GM21576 (cell line): ENCODE results near the gene ACD.
"Not testable (repeated sequence)": the region's sequence is repeated elsewhere in the genome, so short reads cannot be mapped to it uniquely, and the experiment has no call there.

Experiments used
- ATAC-seq: cut with Tn5 transposase; IDR thresholded peaks from one replicate; pipeline ENCODE4 v1.9.1; 2021; ENCODE audit warnings: mild to moderate bottlenecking, moderate library complexity; ENCODE audit not compliant: unreplicated experiment

ACD gene

DNA sequence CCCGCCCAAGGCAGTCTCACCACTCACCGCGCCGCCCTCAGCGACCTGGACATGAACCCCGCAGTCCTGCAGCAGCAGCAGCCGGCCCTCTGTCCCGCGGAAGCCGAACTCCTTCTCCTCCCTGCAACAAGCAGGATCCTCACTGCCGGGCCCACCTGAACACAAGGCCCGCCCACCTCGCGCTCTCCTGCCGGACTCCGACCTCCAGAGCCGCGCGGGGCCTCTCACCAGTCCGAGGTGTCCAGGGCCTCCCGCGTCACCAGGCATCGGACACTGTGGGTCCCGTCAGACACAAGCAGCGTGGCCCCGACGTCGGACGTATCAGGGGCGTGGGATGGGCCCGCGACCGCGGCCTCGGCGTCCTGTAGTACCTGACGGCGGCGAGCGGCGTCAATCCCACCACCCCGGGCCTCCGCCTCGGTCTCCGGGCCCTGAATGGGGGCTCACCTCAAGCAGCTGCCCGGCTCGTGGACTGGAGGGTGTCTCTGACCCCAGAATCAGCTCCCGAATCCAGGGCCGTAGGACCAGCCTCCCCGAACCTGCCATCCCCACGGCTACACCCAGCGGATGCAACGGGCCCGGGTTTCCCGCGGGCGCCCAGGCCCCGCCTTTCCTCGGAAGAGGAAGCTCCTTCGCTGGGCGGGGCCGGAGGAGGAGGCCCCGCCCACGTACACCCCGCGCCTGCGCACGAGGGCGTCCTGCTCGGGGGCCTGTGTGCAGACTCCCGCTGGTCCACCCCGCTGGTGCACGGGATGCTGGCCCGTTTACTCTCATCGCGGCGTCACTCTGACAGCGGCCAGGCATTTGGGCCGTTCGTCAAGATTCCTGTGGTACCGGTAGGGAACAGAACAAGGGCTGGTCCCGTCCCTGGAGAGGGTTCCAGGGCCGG is at the start of gene ACD:
Gene ACD (minus strand): TSS at position 586 of the 889 bp plus-strand sequence. CDS start 40 bp downstream, at position 546.
- peak; percentile 47 for ATAC-seq

DNA sequence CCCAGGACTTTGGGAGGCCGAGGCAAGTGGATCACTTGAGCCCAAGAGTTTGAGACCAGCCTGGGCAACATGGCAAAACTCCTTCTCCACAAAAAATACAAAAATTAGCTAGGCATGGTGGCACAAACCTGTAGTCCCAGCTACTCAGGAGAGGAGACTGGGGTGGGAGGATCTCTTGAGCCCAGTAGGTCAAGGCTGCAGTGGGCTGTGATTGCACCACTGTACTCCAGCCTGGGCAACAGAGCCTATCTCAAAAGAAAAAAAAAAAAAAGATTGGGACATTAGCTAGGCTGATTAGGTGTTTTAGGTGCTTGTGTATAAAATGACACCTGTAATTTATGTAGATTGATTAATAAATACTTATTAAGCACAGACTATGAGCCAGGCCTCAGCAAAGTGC is 49.0 kb upstream of the ACD start:
- ATAC-seq: no peak

DNA sequence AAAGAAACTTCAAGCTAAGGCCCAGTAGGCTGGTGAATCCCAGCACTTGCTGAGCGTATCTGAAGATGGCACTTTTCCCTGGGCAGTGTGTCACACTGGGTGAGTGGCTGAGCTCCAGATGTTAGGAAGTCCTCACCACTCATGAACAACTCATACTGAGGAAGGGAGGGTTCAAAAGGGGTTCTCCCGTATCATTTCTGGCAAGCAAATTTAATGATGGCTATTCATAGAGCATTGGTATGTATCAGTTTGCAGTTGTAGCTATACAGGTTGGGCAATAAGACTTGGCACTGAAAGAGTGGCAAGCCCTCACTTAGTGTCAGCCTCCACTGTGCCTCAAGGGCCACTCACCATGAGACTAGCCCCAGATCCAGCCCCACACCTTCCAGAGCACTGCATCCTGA is 48.3 kb upstream of the ACD start:
- no peak for ATAC-seq

DNA sequence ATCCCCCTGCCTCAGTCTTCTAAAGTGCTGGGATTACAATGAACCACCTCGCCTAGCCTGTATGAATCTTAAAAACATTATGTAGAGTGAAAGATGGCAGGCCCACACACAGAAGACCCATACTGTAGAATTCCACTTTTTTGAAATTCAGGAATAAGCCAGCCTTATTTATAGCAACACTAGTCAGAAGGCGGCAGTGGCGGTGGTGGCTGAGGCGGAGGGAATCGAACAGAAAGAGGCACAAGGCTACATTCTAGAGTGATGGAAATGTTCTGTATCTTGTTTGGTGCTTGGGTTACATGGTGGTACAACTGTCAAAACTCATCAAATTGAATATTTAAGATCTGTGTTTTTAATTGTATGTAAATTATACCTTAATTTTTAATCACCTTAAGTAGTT is 47.7 kb upstream of the ACD start:
- ATAC-seq: no peak

DNA sequence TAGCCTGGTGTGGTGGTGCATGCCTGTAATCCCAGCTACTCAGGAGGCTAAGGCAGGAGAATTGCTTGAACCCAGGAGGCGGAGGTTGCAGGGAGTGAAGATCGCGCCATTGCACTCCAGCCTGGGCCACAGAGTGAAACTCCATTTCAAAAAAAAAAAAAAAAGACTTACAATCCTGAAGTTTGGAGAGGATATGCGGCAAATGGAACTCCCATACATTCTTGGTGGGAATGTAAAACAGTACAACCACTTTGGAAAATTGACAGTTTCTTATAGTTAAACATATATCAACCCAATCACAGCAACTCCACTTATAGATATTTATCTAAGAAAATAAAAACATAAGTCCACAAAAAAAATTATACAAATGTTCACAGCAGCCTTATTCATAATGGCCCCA is 47.1 kb upstream of the ACD start:
- no peak for ATAC-seq

DNA sequence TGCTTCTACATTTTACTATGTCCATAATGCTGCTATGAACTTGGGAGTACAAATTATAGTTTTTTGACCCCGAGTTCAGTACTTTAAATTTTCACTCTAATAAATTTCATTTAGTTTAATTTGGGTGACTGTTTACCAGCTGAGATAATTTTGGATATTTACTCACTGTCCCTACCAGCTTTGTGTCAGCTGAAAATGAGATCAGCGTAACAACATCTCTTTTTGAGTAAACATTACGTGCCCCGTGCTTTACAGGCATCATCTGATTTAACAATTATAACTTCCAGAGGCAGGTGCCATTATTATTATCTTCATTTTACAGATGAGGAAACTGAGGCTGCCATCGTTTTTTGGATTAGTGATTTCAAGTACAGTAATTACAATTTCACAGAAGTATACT is 44.0 kb upstream of the ACD start:
- ATAC-seq: no peak

DNA sequence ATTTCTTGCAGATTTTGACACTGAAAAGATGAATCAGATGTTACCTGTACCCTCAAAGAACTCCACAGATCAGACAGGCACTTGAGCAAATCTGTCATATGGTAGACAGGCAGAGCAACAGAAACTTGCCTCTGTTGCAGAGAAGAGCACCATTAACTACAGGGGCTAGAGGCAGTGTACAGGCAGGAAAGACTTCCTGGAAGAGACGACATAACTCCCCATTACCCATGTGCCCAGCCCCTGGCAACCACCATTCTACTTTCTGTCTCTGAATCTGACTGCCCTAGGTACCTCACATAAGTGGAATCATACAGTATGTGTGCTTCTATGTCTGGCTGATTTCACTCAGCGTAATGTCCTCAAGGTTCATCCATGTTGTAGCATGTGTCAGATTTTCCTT is 43.6 kb upstream of the ACD start:
- ATAC-seq: no peak

DNA sequence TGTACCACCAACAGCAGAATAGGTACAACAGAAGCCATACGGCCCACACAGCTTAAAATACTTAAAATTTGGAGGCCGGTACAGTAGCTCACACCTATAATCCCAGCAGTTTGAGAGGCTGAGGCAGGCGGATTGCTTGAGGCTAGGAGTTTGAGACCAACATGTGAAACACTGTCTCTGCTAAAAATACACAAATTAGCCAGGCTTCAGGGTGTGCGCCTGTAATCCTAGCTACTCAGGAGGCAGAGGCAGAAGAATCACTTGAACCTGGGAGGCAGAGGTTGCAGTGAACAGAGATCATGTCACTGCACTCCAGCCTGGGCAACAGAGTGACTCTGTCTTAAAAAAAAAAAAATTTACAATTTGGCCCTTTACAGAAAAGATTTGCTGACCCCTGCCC is 42.1 kb upstream of the ACD start:
- ATAC-seq: no peak

DNA sequence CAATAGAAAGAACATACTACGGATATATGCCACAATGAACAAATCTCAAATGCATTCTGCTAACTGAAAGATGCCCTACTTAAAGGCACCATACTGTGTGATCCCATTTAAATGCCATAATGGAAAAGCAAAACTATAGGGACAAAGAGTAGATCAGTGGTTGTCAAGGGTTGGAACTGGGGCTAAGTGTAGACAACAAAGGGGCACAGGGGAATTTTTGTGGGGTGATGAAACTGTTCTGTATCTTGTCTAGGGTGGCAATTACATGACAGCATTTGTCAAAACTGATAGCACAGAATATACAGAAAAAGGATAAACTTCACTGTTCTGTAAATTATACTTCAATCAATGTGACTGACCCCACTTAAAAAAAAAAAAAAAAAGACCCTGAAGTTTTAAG is 41.4 kb upstream of the ACD start:
- ATAC-seq: no peak

DNA sequence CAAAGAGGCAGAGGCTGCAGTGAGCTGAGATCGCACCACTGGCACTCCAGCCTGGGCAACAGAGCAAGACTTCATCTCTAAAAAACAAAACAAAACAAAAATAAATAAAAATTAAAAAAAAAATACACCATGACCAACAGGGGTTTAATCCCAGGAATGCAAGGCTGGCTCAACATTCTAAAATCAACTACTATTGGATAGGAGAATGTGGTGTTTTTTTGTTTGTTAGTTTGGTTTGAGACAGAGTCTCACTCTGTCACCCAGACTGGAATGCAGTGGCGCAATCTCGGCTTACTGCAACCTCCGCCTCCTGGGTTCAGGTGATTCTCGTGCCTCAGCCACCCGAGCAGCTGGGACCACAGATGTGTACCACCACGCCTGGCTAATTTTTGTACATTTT is 39.2 kb upstream of the ACD start:
- ATAC-seq: no peak

DNA sequence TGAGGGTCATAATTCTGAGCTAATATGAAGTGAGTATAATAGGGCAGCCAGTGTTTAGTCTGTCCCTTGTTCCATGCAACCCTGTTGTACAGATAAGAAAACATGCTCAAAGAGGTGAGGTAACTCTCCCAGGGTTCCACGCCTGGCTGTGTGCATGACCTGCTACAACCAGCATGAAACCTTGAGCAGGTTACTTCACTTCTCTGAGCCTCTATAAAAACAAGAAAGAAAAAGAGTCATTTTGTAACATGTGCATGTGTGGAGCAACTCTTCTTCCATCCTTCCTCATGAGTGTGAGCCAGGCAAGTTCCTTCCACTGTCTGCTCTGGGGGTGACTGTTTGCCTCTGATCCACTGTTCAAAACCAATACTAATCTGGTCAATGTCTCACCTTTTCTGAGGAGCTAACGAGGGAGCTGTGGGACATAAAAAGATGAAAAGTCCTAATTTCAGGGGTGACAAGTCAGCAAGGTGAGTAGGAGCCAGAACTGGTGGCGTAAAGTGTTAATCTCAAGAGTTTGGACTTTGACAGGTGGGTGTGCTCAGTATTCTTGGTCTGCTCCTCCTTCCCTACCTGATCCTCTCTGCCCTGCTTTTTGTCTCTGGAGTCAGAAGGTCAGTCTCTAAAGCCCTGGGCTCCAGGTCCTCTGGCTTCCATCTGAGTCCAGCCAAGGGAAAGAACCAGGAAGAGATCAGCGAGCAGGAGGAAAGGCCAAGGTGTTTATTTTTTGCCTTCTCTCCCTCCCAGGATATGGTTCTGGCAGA is 37.5 kb upstream of the ACD start:
- no peak for ATAC-seq

DNA sequence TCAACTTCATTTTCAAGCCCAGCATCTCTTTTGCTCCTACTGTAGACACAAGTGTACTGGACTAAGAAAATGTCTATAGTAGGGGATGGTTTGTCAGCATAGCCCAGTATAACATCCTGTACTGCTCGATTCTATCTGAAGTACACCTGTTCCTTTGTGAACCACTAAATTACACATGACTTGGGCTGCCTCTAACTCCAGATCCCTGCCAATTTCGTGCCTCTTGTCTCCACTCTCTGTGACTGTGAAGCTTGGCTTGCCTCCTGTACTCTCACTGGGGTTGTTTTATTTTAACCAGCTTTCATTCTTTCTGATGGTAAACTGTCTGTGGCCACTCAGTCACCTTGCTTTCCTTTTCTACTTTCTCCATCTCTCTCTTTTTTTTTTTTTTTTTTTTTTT is 34.6 kb upstream of the ACD start:
- ATAC-seq: no peak

DNA sequence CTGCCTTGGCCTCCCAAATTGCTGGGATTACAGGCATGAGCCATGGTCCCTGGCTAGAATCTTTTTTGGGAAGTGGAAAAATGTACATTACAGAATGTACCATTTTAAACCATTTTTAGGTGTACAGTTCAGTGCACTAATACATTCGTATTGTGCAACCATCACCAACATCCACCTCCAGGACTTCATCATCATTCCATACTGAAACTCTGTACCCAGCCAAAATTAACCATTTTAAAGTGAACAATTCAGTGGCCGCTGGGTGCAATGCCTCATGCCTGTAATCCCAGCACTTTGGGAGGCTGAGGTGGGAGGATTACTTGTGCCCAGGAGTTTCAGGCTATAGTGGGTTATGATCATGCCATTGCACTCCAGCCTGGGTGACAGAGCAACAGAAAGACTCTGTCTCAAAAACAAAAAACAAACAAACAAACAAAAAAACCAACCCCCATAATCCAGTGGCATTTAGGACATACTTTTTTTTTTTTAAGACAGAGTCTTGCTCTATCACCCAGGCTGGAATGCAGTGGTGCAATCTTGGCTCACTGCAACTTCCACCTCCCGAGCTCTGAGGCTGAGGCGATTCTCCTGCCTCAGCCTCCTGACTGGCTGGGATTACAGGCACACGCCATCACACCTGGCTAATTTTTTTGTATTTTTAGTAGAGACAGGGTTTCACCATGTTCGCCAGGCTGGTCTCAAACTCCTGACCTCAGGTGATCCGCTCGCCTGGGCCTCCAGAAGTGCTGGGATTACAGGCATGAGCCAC is 33.6 kb upstream of the ACD start:
- not testable (repeated sequence) for ATAC-seq

DNA sequence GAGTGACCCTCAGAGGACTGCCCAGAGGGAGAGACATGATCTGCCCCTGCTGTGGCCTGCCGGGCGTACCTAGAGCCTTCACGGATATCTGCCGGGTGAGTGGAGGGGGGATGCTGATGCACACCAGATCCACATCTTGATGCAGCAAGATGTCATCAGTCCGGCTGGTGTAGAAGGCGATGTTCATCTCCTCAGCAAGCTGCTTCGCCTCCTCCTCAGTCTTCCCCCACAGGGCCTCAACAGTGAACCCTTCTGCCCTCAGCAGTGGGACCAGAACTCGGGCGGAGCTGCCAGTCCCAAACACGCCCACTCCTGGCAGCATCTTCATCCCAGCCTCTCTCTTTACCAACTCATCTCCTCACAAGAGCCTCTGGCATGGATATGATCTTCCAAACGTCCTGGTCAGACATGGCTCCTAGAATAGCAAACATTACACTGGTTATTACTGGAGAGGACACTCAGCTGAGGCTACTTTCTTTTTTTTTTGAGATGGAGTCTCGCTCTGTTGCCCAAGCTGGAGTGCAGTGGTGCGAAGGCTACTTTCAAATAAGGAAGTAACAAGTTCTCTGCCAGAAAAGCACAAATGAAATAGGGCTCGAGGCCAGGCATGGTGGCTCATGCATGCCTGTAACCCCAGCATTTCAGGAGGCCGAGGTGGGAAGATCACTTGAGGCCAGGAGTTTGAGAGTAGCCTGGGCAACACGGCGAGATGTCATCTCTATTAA is 25.5 kb upstream of the ACD start:
- ATAC-seq: no peak

DNA sequence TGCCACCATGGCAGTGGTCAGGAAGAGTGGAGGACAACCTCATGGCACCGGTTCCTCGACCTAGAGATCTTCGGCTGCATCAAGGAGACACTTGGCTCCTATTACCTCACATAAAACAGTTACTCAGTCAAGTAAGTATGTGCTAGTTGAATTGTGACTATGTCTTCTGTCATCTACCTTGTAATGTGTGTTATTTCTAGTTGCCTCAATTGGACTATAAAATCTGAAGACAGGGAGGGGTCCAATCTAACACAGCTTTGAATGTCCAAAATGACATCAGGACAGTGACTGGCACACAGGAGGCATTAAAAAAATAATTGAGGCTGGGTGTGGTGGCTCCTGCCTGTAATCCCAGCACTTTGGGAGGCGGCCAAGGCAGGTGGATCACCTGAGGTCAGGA is 23.7 kb upstream of the ACD start:
- no peak for ATAC-seq

DNA sequence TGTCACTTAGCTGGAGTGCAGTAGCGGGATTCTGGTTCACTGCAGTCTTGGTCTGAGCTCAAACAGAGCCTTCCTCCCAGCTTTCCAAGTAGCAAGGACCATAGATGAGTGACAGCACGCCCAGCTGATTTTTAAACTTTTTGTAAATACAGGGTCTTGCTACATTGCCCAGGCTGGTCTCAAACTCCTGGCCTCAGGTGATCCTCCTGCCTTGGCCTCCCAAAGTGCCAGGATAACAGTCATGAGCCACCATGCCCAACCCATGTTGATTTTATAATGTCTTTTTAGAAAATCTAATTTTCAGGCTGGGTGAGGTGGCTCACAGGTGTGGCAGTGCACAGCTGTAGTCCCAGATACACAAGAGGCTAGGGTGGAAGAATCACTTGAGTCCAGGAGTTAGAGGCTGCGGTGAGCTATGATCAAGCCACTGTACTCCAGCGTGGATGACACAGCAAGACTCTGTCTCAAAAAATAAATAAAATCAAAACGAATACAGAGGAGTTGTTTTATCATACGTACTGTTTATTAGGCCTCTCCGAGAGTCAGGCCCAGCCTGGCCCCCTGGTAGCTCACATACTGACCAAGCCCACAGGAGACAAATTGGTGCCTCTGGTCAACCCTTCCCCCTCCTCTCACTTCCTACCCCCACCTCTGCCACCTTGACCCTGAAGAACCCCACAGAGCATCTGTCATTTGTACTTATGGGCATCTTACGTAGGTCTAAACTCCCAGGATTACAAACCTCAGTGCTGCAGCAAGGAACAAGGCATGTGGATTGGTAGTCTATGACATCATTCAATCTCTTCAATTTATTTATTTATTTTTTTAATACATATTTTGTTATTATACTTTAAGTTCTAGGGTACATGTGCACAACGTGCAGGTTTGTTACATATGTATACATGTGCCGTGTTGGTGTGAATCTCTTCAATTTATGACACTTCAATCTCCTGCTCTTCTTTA is 20.2 kb upstream of the ACD start:
- no peak for ATAC-seq

DNA sequence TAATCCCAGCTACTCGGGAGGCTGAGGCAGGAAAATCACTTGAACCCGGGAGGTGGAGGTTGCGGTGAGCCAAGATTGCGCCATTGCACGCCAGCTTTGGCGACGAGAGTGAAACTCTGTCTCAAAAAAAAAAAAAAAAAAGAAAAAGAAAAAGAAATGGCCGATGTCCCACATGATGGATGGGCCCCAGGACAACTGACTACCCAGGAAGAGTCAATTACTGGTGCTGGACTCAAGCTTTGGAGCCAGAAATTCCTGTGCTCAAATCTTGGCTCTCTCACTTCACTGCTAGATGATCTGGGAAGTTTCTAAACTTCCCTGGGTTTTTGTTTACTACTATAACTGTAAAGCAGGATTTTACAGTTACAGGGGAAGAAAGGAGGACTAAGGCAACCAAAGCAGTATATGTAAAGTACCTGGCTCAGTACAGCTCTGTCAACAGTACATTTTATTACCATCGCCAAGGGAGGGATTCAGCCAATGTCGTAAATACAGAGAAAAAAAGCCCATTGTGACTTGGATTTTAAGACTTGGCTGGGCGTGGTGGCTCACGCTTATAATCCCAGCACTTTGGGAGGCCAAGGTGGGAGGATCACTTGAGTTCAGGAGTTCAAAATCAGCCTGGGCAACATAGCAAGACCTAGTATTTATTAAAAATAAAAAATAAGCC is 18.4 kb upstream of the ACD start:
- no peak for ATAC-seq

DNA sequence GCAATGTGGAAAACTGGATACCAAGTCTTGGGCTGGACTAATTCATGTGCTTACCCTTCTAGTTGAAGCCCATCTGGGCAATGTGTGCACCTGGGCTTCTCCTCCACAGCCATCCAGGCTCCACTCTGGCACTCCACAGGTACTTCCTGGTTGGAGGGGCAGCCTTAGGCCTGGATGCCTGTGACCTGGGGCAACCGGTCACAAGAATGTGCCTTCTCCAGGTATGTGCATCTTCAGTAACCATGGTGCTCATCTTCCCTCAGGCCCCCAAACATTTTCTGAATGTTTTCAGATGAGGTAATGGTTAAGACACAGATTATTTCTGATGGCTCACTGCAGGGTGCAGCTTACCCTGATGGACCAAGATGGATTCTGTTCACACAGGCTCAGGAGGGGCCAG is 17.7 kb upstream of the ACD start:
- no peak for ATAC-seq

DNA sequence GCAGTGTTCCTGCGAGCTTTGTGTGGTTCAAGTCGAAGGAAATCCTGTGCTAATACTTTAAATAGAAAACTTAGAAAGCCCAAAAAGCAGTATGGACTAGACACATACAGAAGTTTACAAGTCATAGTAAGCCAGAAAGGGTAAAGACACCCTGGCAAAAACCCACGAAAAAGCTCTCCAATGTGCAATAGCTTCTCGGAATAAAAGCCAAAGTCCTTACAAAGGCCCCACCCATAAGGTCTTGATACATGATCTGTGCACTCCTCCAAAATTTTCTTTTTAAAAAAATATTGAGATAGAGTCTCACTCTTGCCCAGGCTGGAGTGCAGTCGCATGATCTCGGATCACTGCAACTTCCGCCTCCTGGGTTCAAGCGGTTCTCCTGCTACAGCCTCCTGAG is 16.9 kb upstream of the ACD start:
- ATAC-seq: no peak
